GM10248 (cell line): ENCODE measurements around the gene NEU2.

Experiments used
- CTCF ChIA-PET: fragments of 300-600 bp; sonication (Branson Sonifier 250); formaldehyde crosslinking; extraction: SDS; loops from one replicate; lab custom pipeline; 2021; ENCODE audit warnings: antibody characterized with exemption; lab: Yijun Ruan, JAX
- POLR2A ChIA-PET: fragments of 350-650 bp; sonication (Branson Sonifier 250); formaldehyde crosslinking; extraction: SDS; loops from one replicate; lab custom pipeline; 2020; ENCODE audit warnings: antibody characterized with exemption; lab: Yijun Ruan, JAX
- DNase-seq: peaks from one replicate; pipeline ENCODE4 v3.0.0; 2012; ENCODE audit errors: extremely low spot score
- CTCF ChIP-seq: IDR thresholded peaks from 2 replicates; pipeline ENCODE4 v1.5.1; 2012; ENCODE audit warnings: mild to moderate bottlenecking, low read depth; ENCODE audit errors: extremely low read depth, missing control alignments, control extremely low read depth

NEU2 gene

GRCh38 chr2:233076749-233077148 is 44.3 kb downstream of the NEU2 start:
- TF ChIP-seq CTCF = no peak
- CTCF ChIA-PET = interaction anchor here (1.3 to 1.8 kb wide), 2 partner anchors 16 to 24 kb away, joined by 6 to 10 read pairs; partner anchors contain the start of gene INPP5D
- no peak for DNase-seq
- POLR2A ChIA-PET = interaction anchor here (1.3 kb wide), 1 partner anchor 16 kb away, joined by 11 read pairs; the partner anchor contains the start of gene INPP5D

GRCh38 chr2:233079473-233079877 is 47.0 kb downstream of the NEU2 start:
- CTCF ChIA-PET = interaction anchor here (1.6 to 4.9 kb wide), 6 partner anchors 9 to 25 kb away, joined by 3 to 55 read pairs (median 6); partner anchors contain the start of gene INPP5D
- TF ChIP-seq CTCF = no peak
- POLR2A ChIA-PET = no interaction called here
- DNase-seq = no peak

- ChIA-PET CTCF (interaction anchor here (0.8 to 4.9 kb wide), 7 partner anchors 9 to 26 kb away, joined by 3 to 55 read pairs (median 5); partner anchors contain the start of gene INPP5D), POLR2A (interaction anchor here (0.9 kb wide), 1 partner anchor 19 kb away, joined by 4 read pairs; no protein-coding TSS in a partner anchor)
- no peak for DNase-seq
- TF ChIP-seq CTCF = no peak
These were observed 47.7 kb downstream of the NEU2 start for GRCh38 chr2:233079953-233080835.

- POLR2A ChIA-PET = interaction anchor here (0.9 kb wide), 1 partner anchor 20 kb away, joined by 4 read pairs; no protein-coding TSS in a partner anchor
- no peak for DNase-seq
- CTCF ChIA-PET = interaction anchor here (0.8 to 4.9 kb wide), 7 partner anchors 10 to 27 kb away, joined by 3 to 55 read pairs (median 5); partner anchors contain the start of gene INPP5D
- TF ChIP-seq CTCF = no peak
These were observed 48.4 kb downstream of the NEU2 start for GRCh38 chr2:233080836-233081229.

- DNase-seq = no peak
- ChIA-PET CTCF (interaction anchor here (1.2 to 4.9 kb wide), 6 partner anchors 10 to 27 kb away, joined by 3 to 55 read pairs (median 7); partner anchors contain the start of gene INPP5D), POLR2A (interaction anchor here (1.5 to 4.1 kb wide), 3 partner anchors 11 to 26 kb away, joined by 4 to 28 read pairs (median 8); partner anchors contain the start of gene INPP5D)
- TF ChIP-seq CTCF = no peak
These were observed 48.8 kb downstream of the NEU2 start for GRCh38 chr2:233081232-233081730.

- no peak for DNase-seq
- TF ChIP-seq CTCF = no peak
- CTCF ChIA-PET = interaction anchor here (0.8 to 4.9 kb wide), 8 partner anchors 12 to 61 kb away, joined by 3 to 55 read pairs (median 7); partner anchors contain the start of gene INPP5D
- POLR2A ChIA-PET = interaction anchor here (1.3 to 4.1 kb wide), 4 partner anchors 11 to 25 kb away, joined by 4 to 28 read pairs (median 6); partner anchors contain the start of gene INPP5D
These were observed 49.3 kb downstream of the NEU2 start for GRCh38 chr2:233081731-233082221.
